HG02852 (cell line): ENCODE measurements around the gene CHMP6.
"Not testable (repeated sequence)": the region's sequence is repeated elsewhere in the genome, so short reads cannot be mapped to it uniquely, and the experiment has no call there.

ENCODE experiments used
- ATAC-seq: cut with Tn5 transposase; IDR thresholded peaks from one replicate; pipeline ENCODE4 v1.9.1; 2021; ENCODE audit warnings: mild to moderate bottlenecking, moderate library complexity; ENCODE audit not compliant: unreplicated experiment

The CHMP6 gene

DNA sequence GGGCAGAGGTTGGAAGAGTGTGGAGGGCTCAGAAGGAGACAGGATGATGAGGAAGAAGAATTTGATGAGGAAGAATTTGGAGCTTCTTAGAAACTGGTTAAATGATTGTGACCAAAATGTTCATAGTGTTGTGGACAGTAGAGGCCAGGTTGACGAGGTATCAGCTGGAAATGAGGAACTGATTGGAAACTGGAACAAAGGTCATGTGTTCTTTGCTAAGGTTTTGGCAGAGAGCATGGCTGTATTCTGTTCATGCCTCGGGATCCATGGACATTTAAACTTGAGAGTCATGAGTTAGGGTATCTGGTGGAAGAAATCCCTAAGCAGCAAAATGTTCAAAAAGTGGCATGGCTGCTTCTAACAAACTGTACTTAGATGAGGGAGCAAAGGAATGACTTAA lies 19.3 kb downstream of the CHMP6 start:
- ATAC-seq: no peak

DNA sequence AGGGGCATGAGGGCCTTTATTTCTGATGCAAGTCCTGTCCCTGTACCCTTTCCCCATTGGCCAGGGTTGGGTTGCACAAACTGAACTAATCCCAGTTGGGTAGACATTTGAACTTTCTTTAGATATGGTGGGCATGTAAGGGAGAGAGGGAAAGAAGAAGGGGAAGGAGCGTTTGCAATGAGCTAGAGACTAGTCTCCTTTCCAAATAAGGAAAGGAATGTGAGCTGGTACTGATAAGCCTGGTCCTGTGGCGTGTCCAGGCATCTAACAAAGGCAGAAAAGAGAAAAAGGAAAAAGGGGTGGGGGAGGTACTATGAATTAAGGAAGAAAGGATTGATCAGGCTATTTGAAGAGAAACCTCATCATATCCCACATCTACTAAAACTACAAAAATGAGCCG lies 20.3 kb downstream of the CHMP6 start:
- no peak for ATAC-seq

DNA sequence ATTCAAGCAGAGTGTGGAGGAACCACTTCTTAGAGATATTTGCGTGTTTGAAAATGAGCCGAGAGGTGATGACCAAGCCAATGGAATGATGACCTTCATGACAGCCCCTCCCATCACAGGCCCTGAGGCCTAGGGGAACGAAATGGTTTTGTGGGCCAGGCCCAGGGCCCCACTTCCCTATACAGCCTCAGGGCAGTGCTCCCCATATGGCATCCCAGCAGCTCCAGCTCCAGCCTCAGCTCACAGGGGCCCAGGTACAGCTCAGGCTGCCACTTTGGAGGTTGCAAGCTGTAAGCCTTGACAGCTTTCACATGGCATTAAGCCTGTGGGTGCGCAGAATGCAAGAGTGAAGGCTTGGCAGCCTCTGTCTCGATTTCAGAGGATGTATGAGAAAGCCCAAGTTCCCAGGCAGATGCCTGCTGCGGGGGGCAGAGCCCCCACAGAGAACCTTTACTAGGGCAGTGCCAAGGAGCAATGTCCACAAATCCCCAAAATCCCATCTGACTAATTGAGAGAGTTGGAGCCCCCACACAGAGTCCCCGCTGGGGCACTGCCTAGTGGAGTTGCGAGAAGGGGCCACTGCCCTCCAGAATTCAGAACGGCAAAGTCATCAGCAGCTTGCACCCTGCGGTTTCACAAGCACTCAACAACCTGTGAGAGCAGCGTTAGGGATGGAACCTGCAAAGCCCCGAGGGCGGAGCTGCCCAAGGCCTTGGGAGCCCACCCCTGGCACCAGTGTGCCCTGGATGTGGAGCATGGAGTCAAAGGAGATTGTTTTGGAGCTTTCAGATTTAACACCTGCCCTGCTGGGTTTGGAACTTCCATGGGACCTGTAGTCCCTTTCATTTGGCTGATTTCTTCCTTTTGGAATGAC lies 21.2 kb downstream of the CHMP6 start:
- no peak for ATAC-seq

DNA sequence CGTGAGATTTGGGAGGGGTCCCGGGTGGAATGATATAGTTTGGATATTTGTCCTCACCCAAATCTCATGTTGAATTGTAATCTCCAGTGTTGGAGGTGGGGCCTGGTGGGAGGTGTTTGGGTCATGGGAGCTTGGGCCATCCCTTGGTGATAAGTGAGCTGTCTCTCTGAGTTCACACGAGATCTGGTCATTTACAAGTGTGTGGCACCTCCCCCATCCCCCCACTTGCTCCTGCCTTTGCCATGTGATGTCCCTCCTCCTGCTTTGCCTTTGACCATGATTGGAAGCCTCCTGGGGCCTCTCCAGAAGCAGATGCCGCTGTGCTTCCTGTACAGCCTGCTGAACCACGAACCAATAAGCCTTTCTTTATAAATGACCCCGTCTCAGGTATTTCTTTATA lies 22.0 kb downstream of the CHMP6 start:
- ATAC-seq: no peak

DNA sequence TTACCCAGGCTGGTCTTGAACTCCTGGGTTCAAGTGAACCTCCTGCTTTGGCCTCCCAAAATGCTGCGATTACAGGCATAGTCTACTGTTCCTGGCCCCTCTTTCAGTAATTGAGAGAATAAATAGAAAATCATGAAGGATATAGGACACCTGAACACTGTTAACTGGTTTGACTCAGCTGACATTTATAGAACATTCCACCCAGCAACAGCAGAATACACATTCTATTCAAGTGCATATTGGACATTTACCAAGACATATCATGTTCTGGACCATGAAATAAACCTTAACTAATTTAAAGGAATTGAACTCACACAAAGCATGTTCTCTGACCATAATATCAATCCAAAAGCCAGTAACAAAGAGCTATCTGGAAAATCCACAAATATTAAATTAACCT lies 23.5 kb downstream of the CHMP6 start:
- ATAC-seq: no peak

DNA sequence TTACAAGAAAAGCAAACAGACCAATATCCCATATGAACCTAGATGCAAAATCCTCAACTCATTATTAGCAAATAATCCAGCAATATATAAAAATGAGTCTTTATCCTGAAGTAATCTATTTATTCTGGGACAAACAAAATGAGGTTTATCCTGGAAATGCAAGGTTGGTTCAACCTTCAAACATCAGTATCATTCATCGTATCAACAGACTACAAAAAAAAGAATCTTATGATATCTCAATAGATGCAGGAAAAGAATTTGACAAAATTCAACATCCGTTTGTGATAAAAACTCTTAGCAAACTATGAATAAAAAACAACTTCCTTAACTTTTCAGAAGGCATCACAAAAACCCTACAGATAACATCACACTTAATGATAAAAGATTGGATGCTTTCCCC lies 24.9 kb downstream of the CHMP6 start:
- ATAC-seq: no peak

DNA sequence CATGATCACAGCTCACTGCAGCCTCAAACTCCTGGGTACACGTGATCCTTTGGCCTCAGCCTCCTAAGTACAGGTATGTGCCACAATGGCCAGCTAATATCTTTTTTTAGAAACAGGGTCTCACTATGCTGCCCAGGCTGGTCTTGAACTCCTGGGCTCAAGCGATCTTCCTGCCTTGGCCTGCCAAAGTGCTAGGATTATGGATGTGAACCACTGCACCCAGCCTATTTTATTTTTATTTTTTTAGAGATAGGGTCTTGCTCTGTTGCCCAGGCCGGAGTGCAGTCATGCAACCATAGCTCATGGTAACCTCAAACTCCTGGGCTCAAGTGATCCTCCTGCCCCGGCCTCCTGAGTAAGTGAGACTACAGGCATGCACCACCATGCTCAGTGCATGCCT lies 25.7 kb downstream of the CHMP6 start:
- ATAC-seq: not testable (repeated sequence)

DNA sequence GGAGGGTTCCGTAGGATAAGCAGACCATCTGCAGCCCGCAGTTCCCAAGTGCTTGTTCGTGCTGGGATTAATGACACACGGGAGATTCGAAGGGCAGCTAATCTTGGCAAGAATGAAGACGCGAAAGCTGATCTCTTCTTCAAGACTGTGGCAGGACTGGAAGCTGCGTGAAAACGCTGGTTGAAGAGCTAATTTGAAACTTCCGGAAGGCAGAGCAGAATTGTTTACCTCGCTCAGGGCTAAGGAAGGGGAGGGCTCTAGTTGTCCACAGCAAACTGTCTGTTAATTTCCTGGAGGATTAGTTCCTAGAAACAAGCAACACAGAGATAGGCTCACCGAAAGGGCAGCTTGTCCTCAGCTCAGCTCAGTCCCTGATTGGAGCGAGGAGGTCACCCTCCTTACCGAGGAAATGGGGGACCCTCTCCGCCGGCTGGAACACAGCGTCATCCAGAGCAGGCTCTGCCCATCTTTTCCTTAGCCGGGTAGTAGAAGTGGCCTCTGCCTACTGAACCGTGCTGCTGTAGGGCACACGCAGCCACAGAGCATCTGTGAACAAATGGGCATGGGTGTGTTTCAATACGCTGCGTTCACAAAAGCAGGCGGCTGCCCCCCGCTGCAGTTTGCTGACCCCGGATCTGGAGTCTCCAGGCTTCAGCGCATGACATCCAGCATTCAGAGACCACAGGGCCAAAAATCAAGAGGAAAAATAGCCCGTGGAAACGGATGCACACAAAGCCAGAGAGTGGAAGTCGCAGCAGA lies 26.6 kb downstream of the CHMP6 start:
- ATAC-seq: no peak

DNA sequence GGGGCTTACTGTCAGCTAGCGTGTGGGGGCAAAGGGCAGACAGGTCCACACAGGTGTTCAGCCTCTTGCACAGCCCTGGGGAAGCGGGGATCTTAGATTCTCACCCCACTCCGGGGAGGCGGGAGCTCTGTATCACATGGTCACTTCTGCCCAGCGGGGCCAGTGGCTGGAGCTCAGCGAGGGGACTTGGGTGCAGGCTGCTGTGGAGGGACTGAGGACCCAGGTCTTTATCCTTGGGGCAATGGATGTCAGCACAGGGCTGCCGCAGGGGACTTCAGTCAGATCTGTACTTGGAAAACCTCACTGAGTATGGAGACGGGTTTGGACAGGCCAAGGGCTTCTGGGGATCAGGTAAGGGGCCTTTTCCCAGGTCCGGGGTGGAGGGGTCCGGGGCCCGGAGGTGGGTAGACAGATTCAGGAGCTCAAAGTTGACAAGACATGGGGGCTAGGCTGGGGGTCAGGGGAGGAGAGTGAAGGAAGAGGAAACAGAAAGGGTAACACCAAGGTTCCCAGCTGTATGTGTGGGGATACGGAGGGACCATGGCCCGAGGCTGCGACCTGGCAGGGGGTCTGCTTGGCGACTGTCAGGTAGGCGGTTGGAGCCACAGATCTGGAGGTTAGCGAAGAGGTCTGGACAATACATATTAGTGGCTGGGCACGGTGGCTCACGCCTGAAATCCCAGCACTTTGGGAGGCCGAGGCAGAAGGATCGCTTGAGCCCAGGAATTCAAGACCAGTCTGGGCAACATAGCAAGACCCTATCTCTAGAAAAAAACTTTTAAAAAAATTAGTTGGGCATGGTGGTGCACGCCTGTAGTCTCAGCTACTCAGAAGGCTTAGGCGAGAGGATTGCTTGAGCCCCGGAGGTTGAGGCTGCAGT lies 28.2 kb downstream of the CHMP6 start:
- no peak for ATAC-seq

DNA sequence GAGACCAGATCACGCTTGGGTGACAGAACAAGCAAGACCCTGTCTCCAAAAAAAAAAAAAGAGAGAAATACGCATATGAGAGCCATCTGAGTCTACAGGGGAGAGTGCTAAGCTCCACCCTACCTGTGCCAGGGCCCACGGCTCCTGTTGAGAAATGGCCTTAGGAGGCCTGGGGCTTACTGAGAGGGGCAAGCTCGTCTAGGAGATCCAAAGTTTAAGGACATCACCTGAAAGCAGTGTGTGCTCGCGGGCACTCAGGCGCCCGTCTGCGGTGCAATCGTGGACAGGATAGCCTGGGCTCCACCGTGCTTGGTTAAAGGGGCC lies 28.8 kb downstream of the CHMP6 start:
- no peak for ATAC-seq

DNA sequence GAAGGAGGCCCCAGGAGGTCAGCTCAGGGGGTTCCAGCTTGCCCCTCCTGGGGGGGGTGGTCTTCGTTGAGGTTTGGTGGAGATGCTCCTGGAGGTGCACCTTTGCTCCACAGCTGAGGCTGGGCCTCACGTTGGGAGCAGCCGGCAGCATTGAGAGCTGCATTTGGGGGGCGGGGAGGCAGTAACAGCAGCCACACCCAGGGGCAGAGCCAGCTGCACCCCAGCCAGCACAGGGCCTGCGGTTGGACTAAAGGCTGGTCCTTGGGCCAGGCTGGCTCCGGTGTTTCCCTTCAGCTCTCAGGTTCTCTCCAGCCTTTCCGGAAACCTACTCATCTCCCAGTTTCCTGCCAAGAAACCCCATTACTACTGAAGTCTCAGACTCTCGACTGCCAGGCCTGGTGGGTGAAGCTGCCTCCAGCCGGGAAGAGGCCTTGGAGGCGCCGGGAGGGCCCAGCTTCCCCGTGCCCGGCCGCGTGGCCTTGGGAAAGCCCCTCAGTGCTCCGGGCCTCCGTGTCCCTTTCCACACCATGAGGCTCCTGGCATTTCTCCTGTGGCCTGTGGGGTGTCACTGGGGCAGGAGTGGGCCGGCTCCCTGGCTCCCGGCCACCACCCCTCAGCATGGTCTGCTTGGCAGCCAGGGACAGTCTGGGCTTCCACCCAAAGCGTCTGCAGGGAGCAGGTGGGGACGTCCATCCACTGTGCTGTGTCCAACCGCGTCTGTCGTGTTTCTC lies 29.3 kb downstream of the CHMP6 start:
- ATAC-seq: no peak

DNA sequence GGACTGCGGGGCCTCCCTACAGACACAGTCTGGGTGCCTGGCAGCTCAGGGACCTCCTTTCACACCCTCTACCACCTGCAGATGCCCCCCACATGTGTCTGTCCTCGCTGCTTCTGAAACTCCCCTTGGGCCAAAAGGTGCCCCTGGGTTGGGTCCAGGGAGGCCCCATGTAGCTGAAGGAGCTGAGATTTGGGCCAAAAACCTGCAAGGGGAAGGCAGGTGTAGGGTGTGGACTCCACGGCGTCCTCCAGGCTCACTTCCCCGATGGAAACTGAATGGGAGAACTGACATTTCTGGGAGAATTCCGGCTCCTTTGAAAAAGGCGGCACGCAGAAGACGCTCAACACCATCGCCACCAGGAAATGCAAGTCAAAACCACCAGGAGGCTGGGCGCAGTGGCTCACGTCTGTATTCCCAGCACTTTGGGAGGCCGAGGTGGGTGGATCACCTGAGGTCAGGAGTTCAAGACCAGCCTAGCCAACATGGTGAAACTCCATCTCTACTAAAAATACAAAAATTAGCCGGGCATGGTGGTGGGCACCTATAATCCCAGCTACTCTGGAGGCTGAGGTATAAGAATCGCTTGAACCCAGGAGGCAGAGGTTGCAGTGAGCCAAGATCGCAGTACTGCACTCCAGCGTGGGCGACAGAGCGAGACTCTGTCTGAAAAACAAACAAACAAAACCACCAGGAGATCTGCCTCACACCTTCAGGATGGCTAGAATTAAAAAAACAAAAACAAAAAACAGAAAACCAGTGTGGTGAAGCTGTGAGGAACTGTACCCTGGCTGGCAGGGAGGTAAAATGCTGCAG lies 30.1 kb downstream of the CHMP6 start:
- no peak for ATAC-seq

DNA sequence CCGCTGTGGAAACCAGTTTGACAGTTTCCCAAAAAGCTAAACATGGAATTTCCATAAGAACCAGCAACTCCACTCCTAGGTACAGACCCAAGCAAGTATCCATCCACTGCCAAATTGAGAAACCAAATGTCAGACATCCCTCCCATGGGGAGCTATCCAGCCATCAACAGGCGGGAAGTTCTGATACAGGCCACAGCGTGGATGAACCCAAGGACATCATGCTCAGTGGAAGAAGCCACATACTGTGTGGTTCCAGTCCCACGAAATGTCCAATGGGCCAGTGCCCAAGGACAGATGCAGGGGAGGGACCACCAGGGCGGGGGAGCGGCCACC lies 30.7 kb downstream of the CHMP6 start:
- no peak for ATAC-seq

DNA sequence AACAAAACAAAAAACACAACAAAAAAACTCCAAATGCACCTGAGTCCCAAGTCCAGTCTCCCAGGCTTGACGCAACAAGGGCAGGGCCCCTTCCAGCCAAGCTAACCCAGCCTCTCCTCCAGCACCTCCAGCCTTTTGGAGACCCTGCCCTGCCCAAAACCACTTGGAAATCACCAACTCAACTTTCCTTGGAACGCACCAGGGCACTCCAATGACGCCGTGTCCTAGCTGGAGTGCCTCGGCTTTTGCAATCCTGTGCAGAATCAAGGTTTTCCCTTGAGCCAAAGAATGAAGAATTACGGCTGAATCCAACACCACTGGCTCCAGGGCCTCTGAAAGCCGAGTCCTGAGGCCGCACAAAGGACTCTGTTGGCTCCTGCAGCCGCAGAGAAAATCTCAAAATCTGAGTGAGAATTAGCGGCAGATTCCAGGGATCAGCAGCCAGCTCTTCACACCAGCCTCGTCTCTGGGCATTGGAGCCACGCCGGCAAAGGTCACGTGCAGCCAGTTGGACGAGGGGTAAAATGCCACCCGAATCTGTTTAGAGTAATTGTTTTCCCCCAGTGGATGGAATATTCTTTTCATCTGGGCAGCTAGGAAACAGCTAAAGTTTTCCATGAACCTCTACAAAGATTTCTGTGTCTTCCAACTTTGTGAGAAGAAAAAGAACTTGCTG lies 33.6 kb downstream of the CHMP6 start:
- no peak for ATAC-seq

DNA sequence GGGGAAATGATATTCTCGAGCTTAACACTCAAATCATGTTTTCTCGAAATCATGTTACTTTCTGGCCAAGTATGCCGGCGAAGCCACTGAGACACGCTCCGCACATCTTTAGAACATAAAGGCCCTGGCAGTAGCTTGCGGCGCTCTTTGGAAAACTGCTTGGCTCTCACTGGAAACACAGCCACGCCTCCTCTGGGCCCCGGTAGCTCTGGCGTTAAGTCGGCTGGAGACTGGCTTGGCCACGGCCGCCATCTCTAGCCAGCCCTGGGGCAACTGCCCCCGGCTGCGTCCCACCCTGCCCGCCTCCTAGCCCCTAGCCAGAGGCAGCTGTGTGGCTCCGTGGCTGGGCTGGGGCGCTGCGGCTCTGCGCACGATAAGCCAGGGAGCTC lies 34.1 kb downstream of the CHMP6 start:
- ATAC-seq: no peak

DNA sequence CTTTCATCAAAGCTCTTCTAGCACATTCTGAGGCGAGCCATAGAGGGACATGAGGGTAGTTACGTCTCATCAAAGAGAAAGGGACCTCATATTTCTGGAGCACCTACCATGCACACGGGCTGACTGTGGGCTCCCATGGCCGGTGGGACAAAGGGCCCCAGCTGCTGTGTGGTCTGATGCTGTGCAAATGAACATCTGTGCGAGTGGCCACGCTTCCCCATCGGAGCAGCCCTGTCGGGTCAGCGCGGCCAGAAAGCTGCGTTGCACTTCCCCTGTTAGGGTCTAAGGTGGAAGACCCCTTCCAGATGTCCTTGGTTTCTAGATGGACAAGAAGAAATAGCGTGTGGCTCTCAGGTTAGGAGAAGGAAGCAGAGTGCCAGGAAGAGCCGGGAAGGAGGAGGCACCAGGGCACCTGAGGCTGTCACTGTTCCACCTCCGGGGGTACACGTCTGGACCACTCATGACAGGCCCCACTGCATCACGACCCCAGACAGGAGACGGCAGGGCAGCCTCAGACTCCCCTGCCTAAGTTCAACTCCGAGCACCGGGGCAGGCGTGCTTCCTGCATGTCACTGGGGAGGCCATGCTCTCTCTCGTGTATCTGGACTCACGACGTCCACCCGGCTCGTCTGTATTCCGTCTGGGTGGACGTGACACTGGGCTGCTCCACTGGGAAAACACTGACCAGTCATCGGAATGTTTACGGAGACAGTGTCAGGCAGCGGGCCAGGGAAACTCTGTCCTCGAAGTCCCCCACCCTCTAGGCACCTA lies 34.8 kb downstream of the CHMP6 start:
- ATAC-seq: no peak

DNA sequence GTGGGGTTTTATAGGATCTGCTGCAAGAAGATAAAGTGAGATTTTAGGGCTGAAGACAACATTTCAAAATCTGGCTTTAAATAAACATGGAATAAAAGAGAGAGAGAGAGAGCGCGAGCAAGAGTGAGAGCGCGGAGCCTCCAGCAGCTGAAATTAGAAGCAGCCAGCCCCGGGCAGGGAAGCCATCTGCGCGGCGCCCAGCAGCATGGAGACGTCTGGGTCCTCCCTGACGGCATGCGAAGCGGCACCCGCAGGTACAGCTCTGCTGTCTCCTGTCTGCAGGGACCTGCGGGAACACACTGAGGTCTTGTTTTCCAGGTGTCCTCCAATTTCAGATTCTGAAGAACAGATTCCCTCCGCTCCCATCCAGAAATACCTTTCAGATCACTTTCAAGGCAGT lies 35.4 kb downstream of the CHMP6 start:
- ATAC-seq: no peak

DNA sequence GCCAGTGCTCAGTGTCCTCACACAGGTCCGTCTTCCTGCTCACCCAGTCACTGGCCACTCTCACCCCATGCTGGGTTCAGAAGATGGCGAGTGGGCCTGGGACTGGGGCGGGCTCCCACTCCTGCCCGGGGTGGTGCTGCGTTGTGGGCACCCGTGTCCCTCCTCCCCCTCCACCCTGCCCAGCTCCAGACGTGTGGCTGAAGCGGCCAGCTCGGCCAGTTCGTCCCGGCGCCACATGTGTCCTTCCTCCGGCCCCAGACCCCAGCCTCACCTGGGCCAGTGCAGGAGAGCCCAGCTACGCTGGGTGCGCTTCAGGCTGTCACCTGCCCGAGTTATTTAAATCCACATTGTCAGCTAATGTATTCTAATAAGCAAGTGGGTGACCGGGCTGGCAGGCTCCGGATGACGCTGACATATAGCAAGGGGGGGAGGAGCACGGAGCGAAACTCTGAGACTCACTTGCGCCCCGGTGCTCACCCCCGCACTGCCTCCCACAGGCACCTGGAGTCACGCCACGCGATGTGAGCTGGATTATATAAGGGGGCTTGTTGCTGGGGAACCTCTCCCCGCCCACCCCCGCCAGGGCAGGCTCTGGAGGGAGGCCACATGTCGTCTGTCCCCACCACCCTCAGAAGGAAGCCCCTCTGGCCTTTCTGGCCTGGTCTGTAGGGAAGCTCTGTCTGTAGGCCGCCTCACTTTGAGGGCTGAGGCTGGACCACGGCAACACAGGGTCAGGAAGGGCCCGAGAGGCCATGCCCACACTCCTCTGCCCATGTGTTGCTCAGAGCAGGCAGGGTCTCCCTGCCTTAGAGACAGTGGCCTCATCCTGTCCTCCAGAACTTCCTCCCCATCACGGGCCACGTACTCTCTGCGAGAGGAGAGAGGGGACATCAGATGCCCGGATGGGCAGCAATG lies 36.2 kb downstream of the CHMP6 start:
- ATAC-seq: no peak
